CD4-positive, alpha-beta memory T cell (primary cell): Measurements from ENCODE around the gene CDK6. TPM values are rescaled to one million over a fixed set of nuclear protein-coding genes. Genes with fewer than 3 reads are reported as not detected.

Source experiments
- CTCF ChIA-PET: fragments of 350-600 bp; sonication (Branson Sonifier 250); formaldehyde crosslinking; loops from one replicate; lab custom pipeline; 2021; ENCODE audit warnings: inconsistent platforms; ENCODE audit not compliant: partially characterized antibody; lab: Charles Lee
- POLR2A ChIA-PET: fragments of 350-600 bp; sonication (Branson Sonifier 250); formaldehyde crosslinking; loops from one replicate; lab custom pipeline; 2021; ENCODE audit not compliant: partially characterized antibody; lab: Charles Lee
- DNase-seq, 5 donors: peaks; one replicate each; pipeline versions ENCODE4 v3.0.0 to v3.0.0-alpha.2; 2020 to 2022; ENCODE audit warnings: mixed read lengths in 1 of 5
- H3K27ac ChIP-seq: one replicate; pipeline ENCODE4 v1.7.0; 2013; ENCODE audit warnings: low read depth, low read length
- H3K27me3 ChIP-seq: 2 replicates; pipeline ENCODE4 v1.7.0; 2013; ENCODE audit warnings: mild to moderate bottlenecking, low read length, moderate library complexity; ENCODE audit not compliant: insufficient read depth
- H3K36me3 ChIP-seq: 2 replicates; pipeline ENCODE4 v1.7.0; 2013; ENCODE audit warnings: mild to moderate bottlenecking, low read length, moderate library complexity; ENCODE audit not compliant: insufficient read depth
- H3K4me1 ChIP-seq: 2 replicates; pipeline ENCODE4 v1.7.0; 2013; ENCODE audit warnings: mild to moderate bottlenecking, low read length, moderate library complexity; ENCODE audit not compliant: insufficient read depth
- H3K4me3 ChIP-seq, 2 donors: one replicate each; pipeline ENCODE4 v1.7.0; 2013; ENCODE audit warnings: low read length in 2 of 2, mild to moderate bottlenecking in 1 of 2
- H3K9me3 ChIP-seq, 2 donors: one replicate each; pipeline ENCODE4 v1.7.0; 2013; ENCODE audit warnings: low read length in 2 of 2, control low read depth in 1 of 2; ENCODE audit not compliant: control insufficient read depth in 1 of 2
- H3K27ac Mint-ChIP-seq, 7 donors: one replicate each; pipeline ENCODE4 v1.8.0; 2020 to 2021; ENCODE audit warnings: mixed read lengths in 7 of 7, mild to moderate bottlenecking in 6 of 7, inconsistent platforms in 3 of 7, moderate library complexity in 3 of 7
- H3K27me3 Mint-ChIP-seq, 2 donors: one replicate each; pipeline ENCODE4 v1.8.0; 2020 to 2021; ENCODE audit warnings: mixed read lengths in 2 of 2
- H3K36me3 Mint-ChIP-seq, 2 donors: one replicate each; pipeline ENCODE4 v1.8.0; 2020 to 2021; ENCODE audit warnings: mixed read lengths in 2 of 2, inconsistent platforms in 1 of 2, mild to moderate bottlenecking in 1 of 2
- H3K4me1 Mint-ChIP-seq, 4 donors: one replicate each; pipeline ENCODE4 v1.8.0; 2020 to 2021; ENCODE audit warnings: mixed read lengths in 4 of 4, mild to moderate bottlenecking in 1 of 4
- H3K4me3 Mint-ChIP-seq, 8 donors: one replicate each; pipeline ENCODE4 v1.8.0; 2020 to 2021; ENCODE audit warnings: mixed read lengths in 8 of 8, mild to moderate bottlenecking in 7 of 8, moderate library complexity in 6 of 8, inconsistent platforms in 3 of 8
- H3K9me3 Mint-ChIP-seq, 8 donors: one replicate each; pipeline ENCODE4 v1.8.0; 2020 to 2021; ENCODE audit warnings: mixed read lengths in 8 of 8, mild to moderate bottlenecking in 5 of 8, inconsistent platforms in 3 of 8, moderate library complexity in 1 of 8
- intact Hi-C: fragments of 100-400 bp; cut with micrococcal nuclease; formaldehyde crosslinking; loops from one replicate; pipeline ENCODE4 v1.15.1; 2023
- polyA plus RNA-seq, 2 donors: library from polyadenylated mRNA; unstranded; fragments of 300-500 nt; fragmentation: Illumina TruSeq; gene quantifications; one replicate each; pipeline ENCODE4 v1.2.3, GENCODE V29; 2021
- total RNA-seq, 2 experiments: library from RNA; stranded (reverse); gene quantifications; one replicate each; pipeline ENCODE4 v1.2.3, GENCODE V29; 2021

CDK6 gene
- total and polyA plus RNA-seq, 4 experiments from 2014 or later: 18.4 to 23.6 (median 21.1) TPM

- ChIA-PET CTCF (interaction anchor here (1.4 to 5.5 kb wide), 3 partner anchors 20 to 214 kb away, joined by 3 to 122 read pairs (median 3); no protein-coding TSS in a partner anchor), POLR2A (interaction anchor here (0.6 to 5.2 kb wide), 6 partner anchors 22 to 397 kb away, joined by 3 to 82 read pairs (median 8); partner anchors contain the start of genes PEX1, RBM48 and VPS50)
- Histone ChIP-seq H3K4me1 (peaks cover 30% of the 10 kb centered on the region), H3K27ac (peak overlapping the region; percentile 68), H3K27me3 (no peaks in the 10 kb centered on the region), H3K4me3 (peak overlapping the region; percentile 73 to 89), H3K9me3 (no peaks in the 10 kb centered on the region), H3K36me3 (no peaks in the 10 kb centered on the region)
- H3K4me3 Mint-ChIP-seq: peak overlapping the region; percentile 87 to 98 (median 94)
- H3K9me3 Mint-ChIP-seq: peaks cover 0 to 2% (median 0%) of the 10 kb centered on the region in 8 donors
- peak overlapping the region; percentile 90 to 96 (median 94) for H3K27ac Mint-ChIP-seq
- DNase-seq: peak in 1 of 5 donors; percentile 40
- H3K27me3 Mint-ChIP-seq: no peaks in the 10 kb centered on the region
- intact Hi-C loops: loop anchor here (1.0 to 10.0 kb wide), 8 partner anchors 70 to 952 kb away; partner anchors contain the start of genes ANKIB1, CYP51A1, FAM133B and GATAD1
- H3K4me1 Mint-ChIP-seq: peaks cover 28 to 61% (median 41%) of the 10 kb centered on the region in 4 donors
- H3K36me3 Mint-ChIP-seq: peaks cover 3 to 38% of the 10 kb centered on the region in 2 donors
Measured at GRCh38 chr7:92834507-92835260, 1.7 kb downstream of the CDK6 start.

GRCh38 chr7:92833766-92834506, 2.4 kb downstream of the CDK6 start:
- no peaks in the 10 kb centered on the region for H3K36me3 ChIP-seq
- peak overlapping the region; percentile 90 to 96 (median 94) for H3K27ac Mint-ChIP-seq
- H3K9me3 ChIP-seq: no peaks in the 10 kb centered on the region
- POLR2A ChIA-PET: interaction anchor here (1.4 to 5.2 kb wide), 12 partner anchors 11 to 387 kb away, joined by 3 to 82 read pairs (median 8); partner anchors contain the start of genes FAM133B, GATAD1, PEX1 and RBM48
- H3K4me3 Mint-ChIP-seq: peak overlapping the region; percentile 87 to 98 (median 94)
- intact Hi-C loops: loop anchor here (1.0 to 10.0 kb wide), 11 partner anchors 21 to 699 kb away; partner anchors contain the start of genes ANKIB1, CYP51A1, GATAD1 and KRIT1
- H3K27me3 ChIP-seq: no peaks in the 10 kb centered on the region
- peak overlapping the region; percentile 68 for H3K27ac ChIP-seq
- peak overlapping the region; percentile 73 to 89 for H3K4me3 ChIP-seq
- CTCF ChIA-PET: interaction anchor here (0.6 to 5.5 kb wide), 36 partner anchors 9 to 458 kb away, joined by 3 to 122 read pairs (median 5); no protein-coding TSS in a partner anchor
- peaks cover 36% of the 10 kb centered on the region for H3K4me1 ChIP-seq
- DNase-seq: peak; percentile 65 to 73 (median 70)
- peaks cover 3 to 38% of the 10 kb centered on the region in 2 donors for H3K36me3 Mint-ChIP-seq
- no peaks in the 10 kb centered on the region for H3K27me3 Mint-ChIP-seq
- H3K4me1 Mint-ChIP-seq: peaks cover 28 to 66% (median 43%) of the 10 kb centered on the region in 4 donors
- peaks cover 0 to 2% (median 0%) of the 10 kb centered on the region in 8 donors for H3K9me3 Mint-ChIP-seq

GRCh38 chr7:92833024-92833765, 3.2 kb downstream of the CDK6 start:
- Histone ChIP-seq H3K4me3 (peak overlapping the region; percentile 73 to 89), H3K27ac (peak overlapping the region; percentile 68), H3K4me1 (peaks cover 36% of the 10 kb centered on the region), H3K9me3 (no peaks in the 10 kb centered on the region), H3K27me3 (no peaks in the 10 kb centered on the region), H3K36me3 (no peaks in the 10 kb centered on the region)
- Mint-ChIP-seq H3K4me1 (peaks cover 30 to 66% (median 43%) of the 10 kb centered on the region in 4 donors), H3K27ac (peak overlapping the region; percentile 93 to 96 (median 94)), H3K27me3 (no peaks in the 10 kb centered on the region), H3K4me3 (peak overlapping the region; percentile 87 to 98 (median 94)), H3K36me3 (peaks cover 3 to 39% of the 10 kb centered on the region in 2 donors), H3K9me3 (peaks cover 0 to 2% (median 0%) of the 10 kb centered on the region in 8 donors)
- DNase-seq: peak; percentile 83 to 89 (median 86)
- CTCF ChIA-PET: interaction anchor here (0.6 to 5.5 kb wide), 51 partner anchors 9 to 459 kb away, joined by 3 to 122 read pairs (median 4); partner anchors contain the start of genes GATAD1, PEX1 and RBM48
- intact Hi-C loops: loop anchor here (1.0 to 10.0 kb wide), 9 partner anchors 20 to 698 kb away; partner anchors contain the start of genes ANKIB1, CYP51A1, GATAD1 and KRIT1
- POLR2A ChIA-PET: interaction anchor here (0.5 to 5.2 kb wide), 20 partner anchors 10 to 386 kb away, joined by 3 to 82 read pairs (median 5); partner anchors contain the start of genes FAM133B, GATAD1 and RBM48

GRCh38 chr7:92832534-92833023, 3.8 kb downstream of the CDK6 start:
- peak overlapping the region; percentile 68 for H3K27ac ChIP-seq
- peaks cover 31 to 67% (median 44%) of the 10 kb centered on the region in 4 donors for H3K4me1 Mint-ChIP-seq
- peak overlapping the region; percentile 83 to 98 (median 92) for H3K4me3 Mint-ChIP-seq
- peaks cover 0 to 2% (median 0%) of the 10 kb centered on the region in 8 donors for H3K9me3 Mint-ChIP-seq
- H3K27me3 ChIP-seq: no peaks in the 10 kb centered on the region
- POLR2A ChIA-PET: interaction anchor here (0.5 to 5.2 kb wide), 20 partner anchors 10 to 386 kb away, joined by 3 to 82 read pairs (median 5); partner anchors contain the start of genes FAM133B, GATAD1 and RBM48
- DNase-seq: peak in 2 of 5 donors; percentile 18 to 39
- peaks cover 37% of the 10 kb centered on the region for H3K4me1 ChIP-seq
- H3K36me3 ChIP-seq: no peaks in the 10 kb centered on the region
- intact Hi-C loops: loop anchor here (1.0 to 10.0 kb wide), 10 partner anchors 19 to 698 kb away; partner anchors contain the start of genes ANKIB1, CYP51A1, GATAD1 and KRIT1
- no peaks in the 10 kb centered on the region for H3K9me3 ChIP-seq
- H3K27me3 Mint-ChIP-seq: no peaks in the 10 kb centered on the region
- H3K4me3 ChIP-seq: peak overlapping the region; percentile 12 to 89
- H3K27ac Mint-ChIP-seq: peak overlapping the region; percentile 69 to 96 (median 93)
- CTCF ChIA-PET: interaction anchor here (0.6 to 5.5 kb wide), 46 partner anchors 8 to 386 kb away, joined by 3 to 122 read pairs (median 4); partner anchors contain the start of genes GATAD1, PEX1 and RBM48
- H3K36me3 Mint-ChIP-seq: peaks cover 3 to 40% of the 10 kb centered on the region in 2 donors

- H3K27ac ChIP-seq: peak overlapping the region; percentile 68
- no peaks in the 10 kb centered on the region for H3K9me3 ChIP-seq
- intact Hi-C loops: loop anchor here (1.0 to 10.0 kb wide), 5 partner anchors 23 to 697 kb away; partner anchors contain the start of genes ANKIB1, CYP51A1, GATAD1 and KRIT1
- Mint-ChIP-seq H3K36me3 (peaks cover 3 to 41% of the 10 kb centered on the region in 2 donors), H3K9me3 (peaks cover 0 to 1% (median 0%) of the 10 kb centered on the region in 8 donors), H3K27ac (peak overlapping the region; percentile 69 to 96 (median 93)), H3K4me3 (peak overlapping the region; percentile 83 to 98 (median 92)), H3K27me3 (no peaks in the 10 kb centered on the region), H3K4me1 (peaks cover 33 to 67% (median 44%) of the 10 kb centered on the region in 4 donors)
- no peaks in the 10 kb centered on the region for H3K36me3 ChIP-seq
- H3K4me3 ChIP-seq: peak overlapping the region; percentile 4 to 89
- DNase-seq: peak in 1 of 5 donors; percentile 40
- H3K4me1 ChIP-seq: peaks cover 43% of the 10 kb centered on the region
- H3K27me3 ChIP-seq: no peaks in the 10 kb centered on the region
- POLR2A ChIA-PET: interaction anchor here (0.8 to 5.2 kb wide), 17 partner anchors 8 to 303 kb away, joined by 3 to 82 read pairs (median 5); partner anchors contain the start of gene RBM48
- CTCF ChIA-PET: interaction anchor here (0.6 to 5.5 kb wide), 18 partner anchors 9 to 273 kb away, joined by 3 to 122 read pairs (median 6); no protein-coding TSS in a partner anchor
Measured at GRCh38 chr7:92831716-92832533, 4.4 kb downstream of the CDK6 start.
